H1 (cell line): ENCODE data around the gene AUH. TPM values are rescaled to one million over a fixed set of nuclear protein-coding genes. Genes with fewer than 3 reads are reported as not detected.

Experiments
- CTCF ChIA-PET: fragments of 300-600 bp; sonication (Branson Sonifier 250); formaldehyde crosslinking; loops from one replicate; lab custom pipeline; 2021; ENCODE audit not compliant: partially characterized antibody; lab: Charles Lee
- POLR2A ChIA-PET: fragments of 300-600 bp; sonication (Branson Sonifier 250); formaldehyde crosslinking; loops from one replicate; lab custom pipeline; 2021; ENCODE audit warnings: inconsistent platforms; ENCODE audit not compliant: partially characterized antibody; lab: Charles Lee
- DNase-seq, 2 experiments: peaks; one replicate each; pipeline versions ENCODE4 v3.0.0 to v3.0.0-alpha.2; 2010 to 2022; ENCODE audit warnings: low spot score in 2 of 2, low read depth in 1 of 2, mixed read lengths in 1 of 2
- FAIRE-seq: peaks from 2 replicates; lab custom pipeline; 2011; peaks lifted over from hg19 to GRCh38; lab: Jason Lieb, UNC
- H2AFZ ChIP-seq: 2 replicates; pipeline ENCODE4 v1.8.1; 2012; ENCODE audit warnings: low read length, inconsistent platforms
- H2AK5ac ChIP-seq: 2 replicates; pipeline ENCODE4 v1.6.1; 2013; ENCODE audit warnings: low read depth, low read length
- H2BK120ac ChIP-seq: replicated peaks from 2 replicates; pipeline ENCODE3; 2013; ENCODE audit warnings: low read depth, low read length, inconsistent platforms
- H2BK12ac ChIP-seq: 2 replicates; pipeline ENCODE4 v1.6.1; 2013; ENCODE audit warnings: low read depth, low read length
- H2BK15ac ChIP-seq: 2 replicates; pipeline ENCODE4 v1.6.1; 2013; ENCODE audit warnings: low read length
- H2BK20ac ChIP-seq: 2 replicates; pipeline ENCODE4 v1.6.1; 2013; ENCODE audit warnings: low read length
- H2BK5ac ChIP-seq: 2 replicates; pipeline ENCODE4 v1.6.1; 2013; ENCODE audit warnings: low read depth, low read length
- H3K14ac ChIP-seq: 2 replicates; pipeline ENCODE4 v1.6.1; 2013; ENCODE audit warnings: inconsistent platforms; ENCODE audit not compliant: insufficient read length
- H3K18ac ChIP-seq: 2 replicates; pipeline ENCODE4 v1.6.1; 2013; ENCODE audit warnings: low read length; ENCODE audit errors: extremely low read depth
- H3K23ac ChIP-seq: 2 replicates; pipeline ENCODE4 v1.6.1; 2013; ENCODE audit warnings: inconsistent platforms; ENCODE audit not compliant: insufficient read length
- H3K23me2 ChIP-seq: 2 replicates; pipeline ENCODE4 v1.6.1; 2013; ENCODE audit warnings: low read depth, low read length
- H3K27ac ChIP-seq: 2 replicates; pipeline ENCODE4 v1.6.1; 2011; ENCODE audit warnings: low read depth, low read length, inconsistent platforms
- H3K27me3 ChIP-seq, 4 experiments: replicated peaks in 1 of 4; 1 replicate in 1 of 4; 2 replicates in 3 of 4; pipeline versions ENCODE4 v1.6.1 to v1.8.1; 2011 to 2013; ENCODE audit warnings: low read length in 3 of 4, mild to moderate bottlenecking in 3 of 4, inconsistent platforms in 2 of 4, mixed read lengths in 2 of 4, moderate library complexity in 1 of 4; ENCODE audit not compliant: control insufficient read depth in 3 of 4, insufficient read depth in 3 of 4; ENCODE audit errors: extremely low read depth in 1 of 4
- H3K36me3 ChIP-seq, 4 experiments: 2 replicates each; pipeline versions ENCODE4 v1.6.1 to v1.8.1; 2011 to 2013; ENCODE audit warnings: mild to moderate bottlenecking in 4 of 4, low read length in 3 of 4, moderate library complexity in 2 of 4, control low read depth in 1 of 4, inconsistent platforms in 1 of 4; ENCODE audit not compliant: insufficient read depth in 4 of 4, control insufficient read depth in 2 of 4
- H3K4ac ChIP-seq: replicated peaks from 2 replicates; pipeline ENCODE3; 2013; ENCODE audit warnings: low read length, low read depth, mixed read lengths, inconsistent platforms; ENCODE audit not compliant: insufficient read length
- H3K4me1 ChIP-seq, 4 experiments: replicated peaks in 1 of 4; 1 replicate in 1 of 4; 2 replicates in 3 of 4; pipeline versions ENCODE4 v1.6.1 to v1.8.1; 2011 to 2013; ENCODE audit warnings: low read length in 3 of 4, inconsistent platforms in 2 of 4, mixed read lengths in 1 of 4; ENCODE audit not compliant: insufficient read depth in 4 of 4, control insufficient read depth in 3 of 4
- H3K4me2 ChIP-seq, 2 experiments: 2 replicates each; pipeline versions ENCODE4 v1.6.1 to v1.8.1; 2011 to 2013; ENCODE audit warnings: low read depth in 2 of 2, low read length in 2 of 2, control low read depth in 1 of 2, inconsistent platforms in 1 of 2, mild to moderate bottlenecking in 1 of 2; ENCODE audit not compliant: insufficient read depth in 1 of 2
- H3K4me3 ChIP-seq, 4 experiments: fragments of 200-600, 300-600 bp in 1 of 4; sonication (generic), shearing (Covaris generic), sonication (Bioruptor Twin) in 1 of 4; 2 replicates each; pipeline versions ENCODE4 v1.5.1 to v1.8.1; 2011 to 2016; ENCODE audit warnings: low read length in 4 of 4, low read depth in 3 of 4, control low read depth in 2 of 4, inconsistent platforms in 2 of 4, mild to moderate bottlenecking in 2 of 4, mixed read lengths in 1 of 4, moderate library complexity in 1 of 4; ENCODE audit not compliant: insufficient read depth in 2 of 4; ENCODE audit errors: extremely low read depth in 1 of 4
- H3K56ac ChIP-seq: replicated peaks from 2 replicates; pipeline ENCODE3; 2013; ENCODE audit warnings: low read depth, mild to moderate bottlenecking, mixed read lengths, low read length, inconsistent platforms; ENCODE audit not compliant: insufficient read length
- H3K79me1 ChIP-seq: 2 replicates; pipeline ENCODE4 v1.6.1; 2013; ENCODE audit warnings: low read depth, low read length, control low read depth
- H3K79me2 ChIP-seq, 2 experiments: 2 replicates each; pipeline versions ENCODE4 v1.6.1 to v1.8.1; 2012 to 2013; ENCODE audit warnings: low read length in 2 of 2, mild to moderate bottlenecking in 2 of 2, inconsistent platforms in 1 of 2; ENCODE audit not compliant: insufficient read depth in 2 of 2, control insufficient read depth in 1 of 2
- H3K9ac ChIP-seq, 4 experiments: replicated peaks in 1 of 4; 1 replicate in 1 of 4; 2 replicates in 3 of 4; pipeline versions ENCODE4 v1.6.1 to v1.8.1; 2011 to 2013; ENCODE audit warnings: low read depth in 3 of 4, low read length in 3 of 4, control low read depth in 2 of 4, mild to moderate bottlenecking in 2 of 4, moderate library complexity in 2 of 4, inconsistent platforms in 1 of 4; ENCODE audit errors: extremely low read depth in 1 of 4
- H3K9me3 ChIP-seq, 2 experiments: 2 replicates each; pipeline versions ENCODE4 v1.6.1 to v1.8.1; 2012 to 2013; ENCODE audit warnings: mild to moderate bottlenecking in 2 of 2, moderate library complexity in 2 of 2, control low read depth in 1 of 2, inconsistent platforms in 1 of 2, low read depth in 1 of 2, low read length in 1 of 2, mixed read lengths in 1 of 2; ENCODE audit not compliant: insufficient read depth in 2 of 2
- H4K20me1 ChIP-seq, 2 experiments: replicated peaks in 1 of 2; 2 replicates each; pipeline versions ENCODE3 to v1.8.1; 2011 to 2013; ENCODE audit warnings: inconsistent platforms in 2 of 2, low read length in 2 of 2, mild to moderate bottlenecking in 1 of 2; ENCODE audit not compliant: insufficient read depth in 2 of 2, control insufficient read depth in 1 of 2
- H4K5ac ChIP-seq: 2 replicates; pipeline ENCODE4 v1.6.1; 2013; ENCODE audit warnings: low read length, low read depth, mixed read lengths, inconsistent platforms; ENCODE audit not compliant: insufficient read length
- H4K8ac ChIP-seq: 2 replicates; pipeline ENCODE4 v1.8.0; 2013; ENCODE audit warnings: mild to moderate bottlenecking, moderate library complexity, low read length, inconsistent platforms; ENCODE audit not compliant: insufficient read depth; ENCODE audit errors: extremely low read depth
- H4K91ac ChIP-seq: replicated peaks from 2 replicates; pipeline ENCODE3; 2013; ENCODE audit warnings: low read length, mixed read lengths, inconsistent platforms; ENCODE audit not compliant: insufficient read length
- EP300 ChIP-seq, 2 experiments: IDR thresholded peaks; 1 replicate in 1 of 2; 2 replicates in 1 of 2; pipeline ENCODE4 v1.6.1; 2011 to 2012; ENCODE audit warnings: low read depth in 2 of 2, low read length in 2 of 2, mild to moderate bottlenecking in 2 of 2, borderline replicate concordance in 1 of 2, inconsistent platforms in 1 of 2, moderate library complexity in 1 of 2
- KDM1A ChIP-seq: fragments of 200-600, 300-600 bp; sonication (generic); IDR thresholded peaks from 2 replicates; pipeline ENCODE4 v1.7.1; 2016; ENCODE audit warnings: mild to moderate bottlenecking, low read length, borderline replicate concordance
- RAD21 ChIP-seq, 2 experiments: IDR thresholded peaks in 1 of 2; conservative IDR thresholded peaks in 1 of 2; 2 replicates each; pipeline ENCODE4 v1.6.1; 2011; ENCODE audit warnings: low read depth in 2 of 2, low read length in 2 of 2, improper control_type of control experiment in 1 of 2, inconsistent platforms in 1 of 2, mild to moderate bottlenecking in 1 of 2, moderate library complexity in 1 of 2
- TBP ChIP-seq: IDR thresholded peaks from 2 replicates; pipeline ENCODE4 v1.6.1; 2011; ENCODE audit warnings: low read depth, low read length, improper control_type of control experiment
- WGBS, 2 experiments: shearing (Covaris generic) in 1 of 2; methylation state at CpG; one replicate each; pipeline versions ENCODE4 v1.1.6 to v1.1.7; 2013 to 2015; ENCODE audit warnings: low lambda C conversion rate in 2 of 2, mixed read lengths in 2 of 2, inconsistent platforms in 1 of 2, low coverage in 1 of 2, missing lambda C conversion rate in 1 of 2; ENCODE audit not compliant: insufficient replicate concordance in 2 of 2, insufficient coverage in 1 of 2, insufficient read length in 1 of 2; ENCODE audit errors: extremely low coverage in 1 of 2, missing lambda C conversion rate in 1 of 2; 5-methylcytosine and 5-hydroxymethylcytosine counted together
- polyA plus RNA-seq, 7 experiments: library from polyadenylated mRNA; depleted of rRNA in 3 of 7; stranded (reverse) in 5 of 7; unstranded in 2 of 7; fragments of >200 nt in 5 of 7; fragments of 200-250 nt in 2 of 7; gene quantifications; 1 replicate in 5 of 7; 2 replicates in 1 of 7; 4 replicates in 1 of 7; pipeline versions ENCODE4 v1.2.1 to v1.2.3, GENCODE V29; 2011 to 2013; ENCODE audit warnings: missing spikeins in 2 of 7, mixed read lengths in 2 of 7
- total RNA-seq: library from RNA; stranded (reverse); fragmentation: NEBNext Ultra II Directional; extraction: Animal tissue kit (Norgen Biotek cat#: 25700); gene quantifications from 2 replicates; pipeline ENCODE4 v1.2.1, GENCODE V29; 2021
- TF ChIP-seq, protein P1 (sequence below), 3 experiments: IDR thresholded peaks; 1 replicate in 2 of 3; 2 replicates in 1 of 3; pipeline versions ENCODE4 v1.5.1 to v1.6.1; 2011; ENCODE audit warnings: low read length in 3 of 3, mild to moderate bottlenecking in 3 of 3, inconsistent platforms in 2 of 3, low read depth in 1 of 3, moderate library complexity in 1 of 3; ENCODE audit not compliant: insufficient read depth in 1 of 3; ENCODE audit errors: control extremely low read depth in 1 of 3

Gene AUH
- total and polyA plus RNA-seq, 2 of the 8 experiments (the other 6 are each of a cell fraction or from before 2014, with no cell fraction given): 5.8 to 21.9 TPM

DNA sequence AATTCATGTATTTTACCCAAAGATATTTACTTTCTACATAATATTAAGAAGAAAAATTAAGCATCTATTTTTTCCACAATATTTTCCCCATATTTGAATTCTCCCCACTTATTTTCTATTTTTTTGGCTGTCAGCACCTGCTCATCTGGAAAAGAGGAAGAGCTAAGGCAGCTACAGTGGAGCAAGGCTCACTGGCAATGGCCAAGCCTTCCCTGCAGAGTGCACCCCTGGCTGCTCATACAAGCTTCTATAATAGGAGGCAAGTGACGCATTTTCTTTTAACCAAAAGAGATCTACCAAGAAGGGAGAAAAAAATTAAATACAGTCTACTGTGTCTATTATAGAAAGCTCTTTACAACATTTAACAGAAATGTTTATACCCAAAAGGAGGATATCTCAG is 72.5 kb downstream of the AUH start:
- no peak overlapping the region for H2BK120ac ChIP-seq
- no peak overlapping the region for H4K91ac ChIP-seq
- ChIA-PET CTCF (interaction anchor here (1.3 kb wide), 1 partner anchor 135 kb away, joined by 4 read pairs; the partner anchor contains the start of gene NFIL3), POLR2A (interaction anchor here (0.6 to 1.2 kb wide), 3 partner anchors 9 to 874 kb away, joined by 3 to 4 read pairs (median 4); no protein-coding TSS in a partner anchor)
- no peak overlapping the region for H3K4me2 ChIP-seq
- H2BK12ac ChIP-seq: no peak overlapping the region
- no peak overlapping the region for H3K27ac ChIP-seq
- no peak overlapping the region for H2BK5ac ChIP-seq
- FAIRE-seq (no peak), DNase-seq (no peak)
- no peaks in the 10 kb centered on the region for H3K23me2 ChIP-seq
- no peak overlapping the region for H3K4ac ChIP-seq
- H3K79me1 ChIP-seq: no peaks in the 10 kb centered on the region
- no peak overlapping the region for H2BK15ac ChIP-seq
- H3K79me2 ChIP-seq: no peaks in the 10 kb centered on the region
- no peaks in the 10 kb centered on the region for H4K20me1 ChIP-seq
- no peak overlapping the region for H2BK20ac ChIP-seq
- no peaks in the 10 kb centered on the region for H3K9me3 ChIP-seq
- H2AFZ ChIP-seq: no peak overlapping the region
- no peak overlapping the region for H3K4me3 ChIP-seq
- H3K9ac ChIP-seq: no peak overlapping the region
- H3K4me1 ChIP-seq: no peaks in the 10 kb centered on the region
- TF ChIP-seq, protein P1, sequence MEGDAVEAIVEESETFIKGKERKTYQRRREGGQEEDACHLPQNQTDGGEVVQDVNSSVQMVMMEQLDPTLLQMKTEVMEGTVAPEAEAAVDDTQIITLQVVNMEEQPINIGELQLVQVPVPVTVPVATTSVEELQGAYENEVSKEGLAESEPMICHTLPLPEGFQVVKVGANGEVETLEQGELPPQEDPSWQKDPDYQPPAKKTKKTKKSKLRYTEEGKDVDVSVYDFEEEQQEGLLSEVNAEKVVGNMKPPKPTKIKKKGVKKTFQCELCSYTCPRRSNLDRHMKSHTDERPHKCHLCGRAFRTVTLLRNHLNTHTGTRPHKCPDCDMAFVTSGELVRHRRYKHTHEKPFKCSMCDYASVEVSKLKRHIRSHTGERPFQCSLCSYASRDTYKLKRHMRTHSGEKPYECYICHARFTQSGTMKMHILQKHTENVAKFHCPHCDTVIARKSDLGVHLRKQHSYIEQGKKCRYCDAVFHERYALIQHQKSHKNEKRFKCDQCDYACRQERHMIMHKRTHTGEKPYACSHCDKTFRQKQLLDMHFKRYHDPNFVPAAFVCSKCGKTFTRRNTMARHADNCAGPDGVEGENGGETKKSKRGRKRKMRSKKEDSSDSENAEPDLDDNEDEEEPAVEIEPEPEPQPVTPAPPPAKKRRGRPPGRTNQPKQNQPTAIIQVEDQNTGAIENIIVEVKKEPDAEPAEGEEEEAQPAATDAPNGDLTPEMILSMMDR (IDR thresholded peaks at IDR 0.05; ENCODE audit: control extremely low read depth in 1 of 3, insufficient read depth in 1 of 3, low read depth in 1 of 3, low read length in 3 of 3): no peak
- TF ChIP-seq KDM1A (no peak), RAD21 (IDR thresholded peaks at IDR 0.05 in 1 of 2, conservative IDR thresholded peaks at IDR 0.05 in 1 of 2; ENCODE audit: low read depth in 2 of 2, low read length in 2 of 2) (peak; percentile 18 to 23; a peak in 2 of 4 replicates), TBP (no peak), EP300 (IDR thresholded peaks at IDR 0.05; ENCODE audit: borderline replicate concordance in 1 of 2, low read depth in 2 of 2, low read length in 2 of 2) (no peak)
- peaks cover 2 to 4% (median 3%) of the 10 kb centered on the region in 4 experiments; a peak in 5 of 8 replicates for H3K36me3 ChIP-seq
- no peak overlapping the region for H3K23ac ChIP-seq
- no peak overlapping the region for H3K18ac ChIP-seq
- no peaks in the 10 kb centered on the region for H3K27me3 ChIP-seq
- H3K56ac ChIP-seq: no peak overlapping the region
- no peak overlapping the region for H4K8ac ChIP-seq
- H4K5ac ChIP-seq: no peak overlapping the region
- 93% methylated on average over 1 of the region's 1 CpG; no CpG with 5 or more reads in 1 of the 2 experiments for WGBS, 2 experiments
- no peak overlapping the region for H3K14ac ChIP-seq
- H2AK5ac ChIP-seq: no peak overlapping the region
